HG03558 (cell line): ENCODE results near the gene WNT4.

ENCODE experiments used
- ATAC-seq: cut with Tn5 transposase; IDR thresholded peaks from one replicate; pipeline ENCODE4 v1.9.1; 2021; ENCODE audit warnings: moderate number of reproducible peaks; ENCODE audit not compliant: unreplicated experiment; ENCODE audit errors: extremely low read depth

WNT4 gene

GRCh38 chr1:22164841-22165808, 22.2 kb upstream of the WNT4 start:
- no peak for ATAC-seq

GRCh38 chr1:22163564-22163963, 20.7 kb upstream of the WNT4 start:
- no peak for ATAC-seq

GRCh38 chr1:22163137-22163536, 20.2 kb upstream of the WNT4 start:
- no peak for ATAC-seq

GRCh38 chr1:22159891-22160290, 17.0 kb upstream of the WNT4 start:
- no peak for ATAC-seq

- ATAC-seq = no peak
These were observed 15.8 kb upstream of the WNT4 start for GRCh38 chr1:22158654-22159053.

GRCh38 chr1:22157359-22157966, 14.6 kb upstream of the WNT4 start:
- no peak for ATAC-seq

- ATAC-seq = no peak
These were observed 12.6 kb upstream of the WNT4 start for GRCh38 chr1:22155517-22155916.

GRCh38 chr1:22154626-22155025, 11.7 kb upstream of the WNT4 start:
- ATAC-seq = no peak

GRCh38 chr1:22153660-22154437, 11.0 kb upstream of the WNT4 start:
- ATAC-seq = no peak

- no peak for ATAC-seq
These were observed 8.0 kb upstream of the WNT4 start for GRCh38 chr1:22150923-22151322.

- no peak for ATAC-seq
These were observed 407 bp downstream of the WNT4 start for GRCh38 chr1:22142315-22143064.

- no peak for ATAC-seq
These were observed 1.2 kb downstream of the WNT4 start for GRCh38 chr1:22141554-22142314.

GRCh38 chr1:22140694-22141093, 2.2 kb downstream of the WNT4 start:
- ATAC-seq = no peak

- no peak for ATAC-seq
These were observed 3.1 kb downstream of the WNT4 start for GRCh38 chr1:22139817-22140216.

GRCh38 chr1:22139066-22139594, 3.8 kb downstream of the WNT4 start:
- no peak for ATAC-seq

- no peak for ATAC-seq
These were observed 5.7 kb downstream of the WNT4 start for GRCh38 chr1:22137004-22137720.

- ATAC-seq = no peak
These were observed 9.0 kb downstream of the WNT4 start for GRCh38 chr1:22133931-22134324.

GRCh38 chr1:22133247-22133930, 9.5 kb downstream of the WNT4 start:
- ATAC-seq = no peak
